ENCODE results near the gene PTAFR. TPM values are rescaled to one million over a fixed set of nuclear protein-coding genes. Genes with fewer than 3 reads are reported as not detected.

The PTAFR gene
- polyA plus RNA-seq (18.6 to 30.7 TPM (median 19.6 TPM) in 3 replicates), polyA minus RNA-seq (24.8 to 42.8 TPM (median 38.3 TPM) in 3 replicates)
- polyA plus RNA-seq (2011; ENCODE audit: low read depth) = 0.91 TPM
- polyA plus RNA-seq (2011; cell fraction: cytosol; rRNA removed) = 17.9 and 19.4 TPM in 2 replicates
- polyA plus RNA-seq (2011; cell fraction: nucleus; rRNA removed) = 26.4 and 29.8 TPM in 2 replicates
- polyA plus RNA-seq (2012; ENCODE audit: low replicate concordance) = 3.6 and 12.0 TPM in 2 replicates
- 13.0 TPM for polyA minus RNA-seq (2011; cell fraction: cytosol; rRNA and poly(A)+ RNA removed)
- polyA minus RNA-seq (2011; cell fraction: nucleus; rRNA and poly(A)+ RNA removed) = 19.6 and 25.4 TPM in 2 replicates

- no peak within 1 kb of the TSS for H3K9ac ChIP-seq (ENCODE audit: control insufficient read depth, extremely low read depth, insufficient read depth, low read length)
- H3K4me2 ChIP-seq (ENCODE audit: control insufficient read depth, extremely low read depth, insufficient read depth, low read depth, low read length) = no peak within 1 kb of the TSS
- no peaks in the 10 kb centered on the region for H3K79me2 ChIP-seq (ENCODE audit: control insufficient read depth, insufficient read depth, low read length)
- H3K36me3 ChIP-seq (ENCODE audit: control insufficient read depth in 2 of 2, extremely low read depth in 1 of 2, insufficient read depth in 2 of 2, low read length in 2 of 2) = no peaks in the 10 kb centered on the region
- no peaks in the 10 kb centered on the region for H3K27me3 ChIP-seq (ENCODE audit: control insufficient read depth, extremely low read depth, insufficient read depth, low read length)
- TF ChIP-seq CTCF (optimal IDR thresholded peaks at IDR 0.05 in 1 of 3, IDR thresholded peaks at IDR 0.05 in 1 of 3, conservative IDR thresholded peaks at IDR 0.05 in 1 of 3; ENCODE audit: extremely low read depth in 1 of 3, insufficient read depth in 2 of 3, low read length in 3 of 3) (no peak), EZH2 (IDR thresholded peaks at IDR 0.05; ENCODE audit: low read length) (no peak)
- no peak within 1 kb of the TSS for H3K27ac ChIP-seq (ENCODE audit: control insufficient read depth, insufficient read depth, low read length)
- no peaks in the 10 kb centered on the region for H4K20me1 ChIP-seq (ENCODE audit: control insufficient read depth, extremely low read depth, insufficient read depth, low read length)
- peaks cover 12% of the 10 kb centered on the region for H3K4me1 ChIP-seq (ENCODE audit: control insufficient read depth, extremely low read depth, insufficient read depth, low read length)
- H2AFZ ChIP-seq (ENCODE audit: control insufficient read depth, low read length) = no peak within 1 kb of the TSS
- no peak within 1 kb of the TSS for H3K4me3 ChIP-seq (ENCODE audit: control insufficient read depth in 2 of 3, extremely low read depth in 1 of 3, insufficient read depth in 2 of 3, low read depth in 1 of 3, low read length in 3 of 3)
- dilution Hi-C loops (cut with MboI; ENCODE audit: extremely low pct_ligation_motif_present, low sequenced_read_pairs) = no loop called here
- no peak for FAIRE-seq
- H3K9me1 ChIP-seq (ENCODE audit: control insufficient read depth, extremely low read depth, insufficient read depth, low read length) = no peaks in the 10 kb centered on the region
- no peak for DNase-seq (ENCODE audit: low read depth, low spot score)
- H3K9me3 ChIP-seq (ENCODE audit: control insufficient read depth, low read depth, low read length) = no peaks in the 10 kb centered on the region
Measured at GRCh38 chr1:28176492-28177470, at the start of gene PTAFR. Gene PTAFR, minus strand, starts transcription at chr1:28176690. Its CDS starts 25,669 bp downstream, at chr1:28151021.

- no peaks in the 10 kb centered on the region for H3K4me1 ChIP-seq (ENCODE audit: control insufficient read depth, extremely low read depth, insufficient read depth, low read length)
- H3K79me2 ChIP-seq (ENCODE audit: control insufficient read depth, insufficient read depth, low read length) = peaks cover 2% of the 10 kb centered on the region
- H3K36me3 ChIP-seq (ENCODE audit: control insufficient read depth in 2 of 2, extremely low read depth in 1 of 2, insufficient read depth in 2 of 2, low read length in 2 of 2) = peaks cover 9 to 16% of the 10 kb centered on the region in 2 experiments
- dilution Hi-C loops (cut with MboI; ENCODE audit: extremely low pct_ligation_motif_present, low sequenced_read_pairs) = no loop called here
- TF ChIP-seq EZH2 (IDR thresholded peaks at IDR 0.05; ENCODE audit: low read length) = no peak
- TF ChIP-seq CTCF (optimal IDR thresholded peaks at IDR 0.05 in 1 of 3, IDR thresholded peaks at IDR 0.05 in 1 of 3, conservative IDR thresholded peaks at IDR 0.05 in 1 of 3; ENCODE audit: extremely low read depth in 1 of 3, insufficient read depth in 2 of 3, low read length in 3 of 3) = no peak
- H3K9me3 ChIP-seq (ENCODE audit: control insufficient read depth, low read depth, low read length) = no peaks in the 10 kb centered on the region
- no peaks in the 10 kb centered on the region for H3K27me3 ChIP-seq (ENCODE audit: control insufficient read depth, extremely low read depth, insufficient read depth, low read length)
- no peak for DNase-seq (ENCODE audit: low read depth, low spot score)
- no peaks in the 10 kb centered on the region for H4K20me1 ChIP-seq (ENCODE audit: control insufficient read depth, extremely low read depth, insufficient read depth, low read length)
- no peak overlapping the region for H3K9ac ChIP-seq (ENCODE audit: control insufficient read depth, extremely low read depth, insufficient read depth, low read length)
- H3K9me1 ChIP-seq (ENCODE audit: control insufficient read depth, extremely low read depth, insufficient read depth, low read length) = no peaks in the 10 kb centered on the region
- no peak overlapping the region for H3K4me2 ChIP-seq (ENCODE audit: control insufficient read depth, extremely low read depth, insufficient read depth, low read depth, low read length)
- no peak overlapping the region for H3K27ac ChIP-seq (ENCODE audit: control insufficient read depth, insufficient read depth, low read length)
- H2AFZ ChIP-seq (ENCODE audit: control insufficient read depth, low read length) = no peak overlapping the region
- FAIRE-seq = no peak
- H3K4me3 ChIP-seq (ENCODE audit: control insufficient read depth in 2 of 3, extremely low read depth in 1 of 3, insufficient read depth in 2 of 3, low read depth in 1 of 3, low read length in 3 of 3) = no peak overlapping the region
Measured at GRCh38 chr1:28213315-28213714, 36.8 kb upstream of the PTAFR start.

All from keratinocyte (primary cell).